Measurements from ENCODE around the gene SSPN.

The SSPN gene

GRCh38 chr12:26278266-26278665, 82.9 kb downstream of the SSPN start:
- H3K4me3 ChIP-seq (ENCODE audit: low read depth, low read length) = no peak overlapping the region
- no peak for DNase-seq (ENCODE audit: low read depth)
- in situ Hi-C loops (cut with HindIII; ENCODE audit: low sequenced_read_pairs) = no loop called here
- TF ChIP-seq CTCF (IDR thresholded peaks at IDR 0.05; ENCODE audit: low read depth, low read length, missing control alignments) = no peak

DNA sequence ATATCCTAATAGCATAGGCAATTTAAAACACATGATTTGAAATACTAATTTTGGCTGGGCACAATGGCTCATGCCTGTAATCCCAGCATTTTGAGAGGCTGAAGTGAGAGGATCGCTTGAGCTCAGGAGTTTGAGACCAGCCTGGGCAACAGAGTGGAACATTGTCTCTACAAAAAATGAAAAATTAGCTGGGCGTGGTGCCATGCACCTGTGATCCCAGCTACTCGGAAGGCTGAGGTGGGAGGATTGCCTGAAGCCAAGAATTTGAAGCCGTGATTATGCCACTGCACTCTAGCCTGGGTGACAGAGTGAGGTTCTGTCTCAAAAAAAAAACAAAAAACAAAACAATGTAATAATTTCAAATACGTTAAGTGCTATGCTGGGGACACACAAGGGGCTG, 83.3 kb downstream of the SSPN start:
- TF ChIP-seq CTCF (IDR thresholded peaks at IDR 0.05; ENCODE audit: low read depth, low read length, missing control alignments) = no peak
- in situ Hi-C loops (cut with HindIII; ENCODE audit: low sequenced_read_pairs) = no loop called here
- H3K4me3 ChIP-seq (ENCODE audit: low read depth, low read length) = no peak overlapping the region

DNA sequence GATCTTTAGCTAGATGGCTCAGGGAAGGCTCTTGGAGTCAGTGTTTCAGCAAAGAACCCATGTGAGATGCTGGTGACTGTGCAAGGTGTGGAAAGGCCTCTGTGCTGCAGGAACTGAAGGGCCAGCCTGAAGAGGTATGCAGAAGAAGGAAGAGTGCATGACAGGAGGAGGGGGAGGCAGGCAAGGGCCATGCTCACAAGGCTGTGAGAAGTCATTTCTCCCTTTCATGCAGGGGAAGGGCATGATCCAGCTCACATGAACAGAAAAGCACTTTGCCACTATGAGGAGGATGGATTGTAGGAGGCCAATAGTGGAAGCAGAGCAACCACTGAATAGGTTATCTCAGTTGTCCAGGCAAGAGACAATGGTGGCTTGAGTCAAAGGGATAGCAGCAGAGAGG, 83.7 kb downstream of the SSPN start:
- no peak for TF ChIP-seq CTCF (IDR thresholded peaks at IDR 0.05; ENCODE audit: low read depth, low read length, missing control alignments)
- DNase-seq (ENCODE audit: low read depth) = no peak
- no peak overlapping the region for H3K4me3 ChIP-seq (ENCODE audit: low read depth, low read length)
- in situ Hi-C loops (cut with HindIII; ENCODE audit: low sequenced_read_pairs) = no loop called here

More for the DNA sequence above, 83.3 kb downstream of the SSPN start:
- DNase-seq (ENCODE audit: low read depth) = no peak

- no peak for DNase-seq (ENCODE audit: low read depth)
- no peak for TF ChIP-seq CTCF (IDR thresholded peaks at IDR 0.05; ENCODE audit: low read depth, low read length, missing control alignments)
- in situ Hi-C loops (cut with HindIII; ENCODE audit: low sequenced_read_pairs) = no loop called here
- H3K4me3 ChIP-seq (ENCODE audit: low read depth, low read length) = no peak overlapping the region
Measured at GRCh38 chr12:26279908-26280307, 84.5 kb downstream of the SSPN start.

DNA sequence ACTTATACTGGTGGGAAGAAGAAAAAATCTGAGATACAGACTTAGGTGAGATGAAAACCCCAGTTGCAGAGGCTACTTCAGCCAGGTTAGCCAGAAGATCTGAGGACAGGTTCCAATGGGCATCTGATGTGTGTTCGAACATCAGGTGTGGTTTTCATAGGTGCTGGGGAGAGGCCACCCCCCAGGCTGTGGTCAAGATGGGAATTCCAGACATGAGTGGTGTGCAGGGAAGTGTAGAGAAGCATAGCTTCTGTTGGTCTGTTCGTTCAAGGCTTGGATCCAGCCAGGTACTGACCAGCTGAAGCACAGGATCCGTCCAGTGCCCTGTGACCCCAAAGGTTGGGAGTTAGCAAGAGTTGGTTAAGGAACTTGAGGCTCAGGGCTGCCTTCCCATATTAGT, 85.5 kb downstream of the SSPN start:
- H3K4me3 ChIP-seq (ENCODE audit: low read depth, low read length) = no peak overlapping the region
- TF ChIP-seq CTCF (IDR thresholded peaks at IDR 0.05; ENCODE audit: low read depth, low read length, missing control alignments) = no peak
- no peak for DNase-seq (ENCODE audit: low read depth)
- in situ Hi-C loops (cut with HindIII; ENCODE audit: low sequenced_read_pairs) = no loop called here

GRCh38 chr12:26281320-26281719, 85.9 kb downstream of the SSPN start:
- no peak overlapping the region for H3K4me3 ChIP-seq (ENCODE audit: low read depth, low read length)
- no peak for TF ChIP-seq CTCF (IDR thresholded peaks at IDR 0.05; ENCODE audit: low read depth, low read length, missing control alignments)
- in situ Hi-C loops (cut with HindIII; ENCODE audit: low sequenced_read_pairs) = no loop called here
- DNase-seq (ENCODE audit: low read depth) = no peak

Measured in astrocyte of the cerebellum (primary cell).